HepG2 (cell line): Measurements from ENCODE around the gene EPS8L1. TPM values are rescaled to one million over a fixed set of nuclear protein-coding genes. Genes with fewer than 3 reads are reported as not detected.
A peak's percentile ranks its signal among the peaks of the same experiment; 100 is the strongest.

ENCODE experiments used
- E2F1 ChIP-seq: sonication (generic); formaldehyde crosslinking; IDR thresholded peaks from 2 replicates; pipeline ENCODE4 v1.5.0; 2020; ENCODE audit warnings: missing genetic modification reagents
- EEA1 ChIP-seq: sonication (generic); formaldehyde crosslinking; IDR thresholded peaks from 2 replicates; pipeline ENCODE4 v1.5.1; 2020; ENCODE audit warnings: mild to moderate bottlenecking, missing genetic modification reagents, borderline replicate concordance
- FIP1L1 ChIP-seq: fragments of 200-400 bp; formaldehyde crosslinking; IDR thresholded peaks from 2 replicates; pipeline ENCODE4 v1.6.1; 2018; ENCODE audit warnings: low read depth, mild to moderate bottlenecking, low read length, moderate library complexity, borderline replicate concordance; ENCODE audit not compliant: insufficient read depth
- GLI4 ChIP-seq: sonication (generic); formaldehyde crosslinking; IDR thresholded peaks from 2 replicates; pipeline ENCODE4 v1.5.1; 2020; ENCODE audit warnings: missing genetic modification reagents, mild to moderate bottlenecking, moderate library complexity, borderline replicate concordance
- GPBP1L1 ChIP-seq: sonication (generic); formaldehyde crosslinking; IDR thresholded peaks from 2 replicates; pipeline ENCODE4 v1.5.0; 2020; ENCODE audit warnings: mild to moderate bottlenecking, missing genetic modification reagents
- HES4 ChIP-seq: sonication (generic); formaldehyde crosslinking; IDR thresholded peaks from 2 replicates; pipeline ENCODE4 v1.9.0; 2021; ENCODE audit warnings: mild to moderate bottlenecking, missing genetic modification reagents, borderline replicate concordance
- HNRNPL ChIP-seq: fragments of 200-400 bp; formaldehyde crosslinking; IDR thresholded peaks from 2 replicates; pipeline ENCODE4 v1.6.1; 2017; ENCODE audit warnings: mild to moderate bottlenecking, low read depth, low read length
- MAFG ChIP-seq: sonication (generic); formaldehyde crosslinking; IDR thresholded peaks from 2 replicates; pipeline ENCODE4 v1.5.1; 2020; ENCODE audit warnings: mild to moderate bottlenecking, missing genetic modification reagents
- MEIS2 ChIP-seq: sonication (generic); formaldehyde crosslinking; IDR thresholded peaks from 2 replicates; pipeline ENCODE4 v1.9.0; 2021; ENCODE audit warnings: mild to moderate bottlenecking, missing genetic modification reagents
- MYPOP ChIP-seq: sonication (generic); formaldehyde crosslinking; IDR thresholded peaks from 2 replicates; pipeline ENCODE4 v1.8.1; 2023; ENCODE audit warnings: mild to moderate bottlenecking, moderate library complexity, missing genetic modification reagents
- NCOA2 ChIP-seq: sonication (generic); formaldehyde crosslinking; IDR thresholded peaks from 2 replicates; pipeline ENCODE4 v1.8.0; 2022; ENCODE audit warnings: inconsistent platforms
- NFE2L2 ChIP-seq: fragments of 150-350 bp; IDR thresholded peaks from 2 replicates; pipeline ENCODE4 v1.6.1; 2014; ENCODE audit warnings: low read length
- NFIC ChIP-seq: IDR thresholded peaks from 2 replicates; pipeline ENCODE4 v1.6.1; 2012; ENCODE audit warnings: mild to moderate bottlenecking, low read length, inconsistent platforms
- PATZ1 ChIP-seq: sonication (generic); formaldehyde crosslinking; IDR thresholded peaks from 2 replicates; pipeline ENCODE4 v1.4.0; 2020; ENCODE audit warnings: missing genetic modification reagents
- RBM22 ChIP-seq: fragments of 200-400 bp; formaldehyde crosslinking; optimal IDR thresholded peaks from 2 replicates; pipeline ENCODE3; 2017; ENCODE audit warnings: mild to moderate bottlenecking, low read length, moderate library complexity
- REL ChIP-seq: sonication (generic); formaldehyde crosslinking; conservative IDR thresholded peaks from 2 replicates; pipeline ENCODE4 v1.8.0; 2022; ENCODE audit warnings: mild to moderate bottlenecking, missing genetic modification reagents, moderate library complexity
- SP2 ChIP-seq: sonication (generic); formaldehyde crosslinking; IDR thresholded peaks from 2 replicates; pipeline ENCODE4 v1.5.1; 2020; ENCODE audit warnings: mild to moderate bottlenecking, missing genetic modification reagents
- SP4 ChIP-seq: sonication (generic); formaldehyde crosslinking; IDR thresholded peaks from 2 replicates; pipeline ENCODE4 v1.8.1; 2023; ENCODE audit warnings: mild to moderate bottlenecking, missing genetic modification reagents
- U2AF2 ChIP-seq: fragments of 200-400 bp; formaldehyde crosslinking; IDR thresholded peaks from 2 replicates; pipeline ENCODE4 v1.6.1; 2017; ENCODE audit warnings: low read depth, mild to moderate bottlenecking, low read length
- ZBTB37 ChIP-seq: sonication (generic); formaldehyde crosslinking; IDR thresholded peaks from 2 replicates; pipeline ENCODE4 v1.4.0; 2020; ENCODE audit warnings: mild to moderate bottlenecking, missing genetic modification reagents
- ZBTB7A ChIP-seq: sonication (generic); formaldehyde crosslinking; IDR thresholded peaks from 2 replicates; pipeline ENCODE4 v1.8.0; 2022; ENCODE audit warnings: mild to moderate bottlenecking, missing genetic modification reagents
- ZFP1 ChIP-seq: IDR thresholded peaks from 2 replicates; pipeline ENCODE4 v1.6.1; 2016
- ZNF30 ChIP-seq: sonication (generic); formaldehyde crosslinking; IDR thresholded peaks from 2 replicates; pipeline ENCODE4 v1.5.0; 2020; ENCODE audit warnings: mild to moderate bottlenecking, missing genetic modification reagents
- ZNF569 ChIP-seq: sonication (generic); formaldehyde crosslinking; IDR thresholded peaks from 2 replicates; pipeline ENCODE4 v1.5.0; 2020; ENCODE audit warnings: mild to moderate bottlenecking, missing genetic modification reagents, moderate library complexity, borderline replicate concordance
- ZNF619 ChIP-seq: sonication (generic); formaldehyde crosslinking; IDR thresholded peaks from 2 replicates; pipeline ENCODE4 v1.4.0; 2020; ENCODE audit warnings: mild to moderate bottlenecking, missing genetic modification reagents
- polyA plus RNA-seq, 8 experiments: library from polyadenylated mRNA; depleted of rRNA in 3 of 8; stranded (reverse) in 7 of 8; unstranded in 1 of 8; fragments of >200 nt; fragmentation: Illumina TruSeq in 4 of 8; extraction: Trizol in 4 of 8; gene quantifications; 2 replicates each; pipeline versions ENCODE4 v1.2.1 to v1.2.3, GENCODE V29; 2011 to 2016; ENCODE audit warnings: low read depth in 4 of 8, missing spikeins in 1 of 8, mixed read lengths in 1 of 8; ENCODE audit not compliant: insufficient read depth in 1 of 8
- total RNA-seq, 5 experiments: library from RNA; depleted of rRNA; stranded (reverse); fragments of >200 nt; fragmentation: Illumina TruSeq; extraction: Trizol; gene quantifications; 2 replicates each; pipeline ENCODE4 v1.2.3, GENCODE V29; 2016; ENCODE audit warnings: low read depth in 1 of 5

Gene EPS8L1
- total and polyA plus RNA-seq, 2 of the 13 experiments (the other 11 are each of a cell fraction or from before 2014, with no cell fraction given) = 3.0 to 6.3 TPM

- no peak for TF ChIP-seq ZBTB37 (CRISPR knock-in tag)
- no peak for TF ChIP-seq HNRNPL
- TF ChIP-seq GPBP1L1 = no peak
- peak; percentile 54; the same call in 1 of the 2 replicates for TF ChIP-seq ZNF619 (CRISPR knock-in tag)
- TF ChIP-seq ZNF30 (CRISPR knock-in tag) = no peak
- no peak for TF ChIP-seq U2AF2
- TF ChIP-seq SP4 = peak; percentile 56; the same call in 1 of the 2 replicates
- TF ChIP-seq FIP1L1 = no peak
- TF ChIP-seq ZBTB7A (CRISPR knock-in tag) = no peak
- no peak for TF ChIP-seq EEA1 (CRISPR knock-in tag)
- no peak for TF ChIP-seq NFIC
- peak; percentile 99 for TF ChIP-seq PATZ1 (CRISPR knock-in tag)
- TF ChIP-seq ZNF569 (CRISPR knock-in tag) = no peak
- no peak for TF ChIP-seq ZFP1 (CRISPR knock-in tag)
- no peak for TF ChIP-seq RBM22
- no peak for TF ChIP-seq MYPOP
- no peak for TF ChIP-seq GLI4 (CRISPR knock-in tag)
- TF ChIP-seq SP2 (CRISPR knock-in tag) = no peak
- TF ChIP-seq MAFG (CRISPR knock-in tag) = no peak
- no peak for TF ChIP-seq REL (CRISPR knock-in tag)
- no peak for TF ChIP-seq NCOA2 (CRISPR knock-in tag)
- no peak; the same call in 1 of the 2 replicates for TF ChIP-seq E2F1 (CRISPR knock-in tag)
- TF ChIP-seq NFE2L2 = no peak
- TF ChIP-seq MEIS2 (CRISPR knock-in tag) = no peak
- TF ChIP-seq HES4 (CRISPR knock-in tag) = no peak
Measured at GRCh38 chr19:55117663-55118391, 42.2 kb downstream of the EPS8L1 start (continued).
